Effector CD8-positive, alpha-beta T cell (primary cell): ENCODE measurements around the gene TRIP13.
A peak's percentile ranks its signal among the peaks of the same experiment; 100 is the strongest.
"Not testable (repeated sequence)": the region's sequence is repeated elsewhere in the genome, so short reads cannot be mapped to it uniquely, and the experiment has no call there.

ENCODE experiments used
- DNase-seq: peaks from one replicate; lab custom pipeline; 2025; lab: John Stamatoyannopoulos, UW

The TRIP13 gene

GRCh38 chr5:891117-891836 is 1.4 kb upstream of the TRIP13 start:
- DNase-seq = no peak

DNA sequence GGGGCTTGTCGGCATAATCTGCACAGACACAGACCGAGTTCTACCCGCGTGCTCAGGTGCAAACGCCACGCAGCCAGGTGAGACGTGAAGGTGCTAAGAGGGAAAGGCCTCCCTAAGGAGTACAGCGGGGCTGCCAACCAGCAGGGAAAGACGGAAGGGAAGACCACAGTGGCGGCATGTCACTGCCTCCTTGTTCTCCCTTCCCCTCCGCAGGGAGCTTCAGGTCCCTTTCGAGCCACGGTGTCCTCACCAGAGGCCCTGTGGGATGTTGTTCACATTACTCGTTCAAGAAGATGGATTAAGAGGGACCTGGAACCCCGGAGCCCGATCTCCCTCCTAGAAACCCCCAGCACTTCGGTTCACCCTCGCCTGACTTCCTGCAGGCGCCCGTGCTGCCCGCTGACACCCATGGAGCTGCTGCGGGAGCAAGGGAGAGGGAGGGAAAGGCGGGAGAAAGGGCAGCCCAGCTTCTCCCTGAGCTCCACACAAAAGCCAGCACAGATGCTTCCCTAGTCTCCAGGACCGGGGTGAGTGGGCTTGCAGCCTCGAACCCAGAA is 769 bp upstream of the TRIP13 start:
- DNase-seq = no peak

DNA sequence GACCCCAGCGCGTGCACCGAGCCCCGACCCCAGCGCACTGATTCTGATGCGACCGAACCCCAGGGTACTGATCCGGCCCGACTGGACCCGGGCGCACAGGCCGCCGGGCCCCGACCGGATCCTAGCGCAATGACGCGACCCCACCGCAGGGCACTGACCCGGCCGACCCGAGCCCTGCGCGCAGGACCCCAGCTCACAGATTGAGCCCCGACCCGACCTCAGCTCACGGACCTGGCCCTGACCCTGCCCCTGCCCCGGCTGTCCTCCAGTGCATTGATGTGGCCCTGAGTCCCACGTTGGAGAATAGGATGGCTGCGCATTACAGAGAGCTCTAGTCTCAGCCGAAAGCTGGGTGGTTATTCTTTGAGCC is 438 bp downstream of the TRIP13 start:
- no peak for DNase-seq

DNA sequence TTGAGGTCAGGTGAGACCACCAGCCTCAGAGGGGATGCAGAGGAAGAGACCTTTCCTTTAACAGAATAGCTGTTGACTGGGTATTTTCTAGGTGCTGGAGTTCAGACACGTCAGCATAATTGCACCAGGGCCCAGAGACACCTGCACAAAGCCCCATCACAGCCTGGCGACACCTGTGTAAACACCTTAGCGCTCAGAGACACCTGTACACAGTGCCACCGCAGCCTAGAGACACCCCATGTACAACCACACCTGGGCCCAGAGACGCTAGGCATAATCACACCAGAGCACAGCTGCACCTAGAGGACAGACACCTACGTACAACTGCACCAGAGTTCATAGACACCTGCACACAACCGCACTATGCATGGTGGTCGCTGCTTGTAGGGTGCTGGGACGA is 1.0 kb downstream of the TRIP13 start:
- DNase-seq = no peak

DNA sequence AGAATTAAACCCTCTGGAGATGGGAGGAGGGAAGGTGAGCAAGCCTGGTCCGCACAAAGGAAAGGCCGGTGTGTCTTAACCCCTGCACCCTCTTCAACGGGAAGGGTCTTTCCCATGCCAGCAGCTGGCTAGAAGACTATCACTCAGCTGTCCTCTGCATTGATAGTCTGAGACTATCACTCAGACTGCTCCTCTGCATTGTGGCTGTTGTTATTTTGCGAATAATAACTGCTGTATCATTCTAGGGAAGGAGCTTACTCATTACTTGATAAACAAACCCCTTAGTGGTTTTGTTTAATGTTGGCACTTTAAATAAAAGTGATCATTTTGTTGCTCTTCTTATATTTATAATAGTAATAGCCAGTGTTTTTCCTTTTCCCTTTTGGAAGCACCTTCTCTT is 8.1 kb downstream of the TRIP13 start:
- no peak for DNase-seq

- no peak for DNase-seq
These were observed 9.6 kb downstream of the TRIP13 start for GRCh38 chr5:902129-902916.

GRCh38 chr5:903756-904096 is 11.0 kb downstream of the TRIP13 start:
- no peak for DNase-seq

- no peak for DNase-seq
These were observed 12.5 kb downstream of the TRIP13 start for GRCh38 chr5:905139-905642.

DNA sequence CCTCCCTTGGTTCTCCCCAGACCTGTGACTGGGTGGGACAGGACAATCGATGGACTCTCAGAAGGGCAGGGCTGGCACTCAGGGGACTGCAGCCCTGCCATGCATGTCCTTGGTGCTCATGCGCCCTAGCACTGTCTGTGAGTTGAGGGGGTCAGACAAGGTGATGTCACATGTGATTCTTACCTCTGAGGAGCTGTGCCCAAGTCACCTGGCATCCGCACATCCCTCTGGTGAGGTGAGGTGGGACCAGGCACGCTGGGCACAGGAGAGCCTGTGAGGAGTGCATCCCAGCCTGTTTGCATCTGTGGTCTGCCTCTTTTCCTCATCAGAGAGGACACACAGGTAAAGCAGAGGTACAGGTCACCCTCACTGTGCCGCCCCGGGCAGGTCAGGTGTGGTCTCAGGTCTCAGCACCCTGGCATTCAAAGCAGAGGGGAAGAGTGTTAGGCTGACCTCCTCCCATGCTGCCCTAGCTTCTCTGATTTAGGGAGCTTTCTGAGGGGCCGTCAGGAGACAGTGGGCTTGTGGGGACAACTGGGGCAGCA is 14.8 kb downstream of the TRIP13 start:
- no peak for DNase-seq

DNA sequence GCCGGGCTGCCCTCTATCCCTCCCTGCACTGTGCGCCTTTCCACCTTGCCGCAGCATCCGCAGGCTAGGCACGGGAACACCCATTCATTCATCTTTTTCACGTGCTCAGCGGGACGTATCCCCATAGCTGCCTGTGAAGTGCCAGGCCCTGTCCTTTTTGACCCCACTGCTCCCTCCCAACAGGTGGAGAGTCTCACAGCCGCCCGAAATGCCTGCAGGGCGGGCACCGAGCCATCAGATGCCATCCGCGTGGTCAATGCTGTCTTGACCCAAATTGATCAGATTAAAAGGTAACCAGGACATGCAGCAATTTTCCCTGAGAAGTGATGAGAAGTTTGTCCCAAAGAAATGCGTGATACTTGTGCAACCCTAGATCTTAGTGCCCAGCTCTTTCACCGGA is 15.5 kb downstream of the TRIP13 start:
- no peak for DNase-seq

DNA sequence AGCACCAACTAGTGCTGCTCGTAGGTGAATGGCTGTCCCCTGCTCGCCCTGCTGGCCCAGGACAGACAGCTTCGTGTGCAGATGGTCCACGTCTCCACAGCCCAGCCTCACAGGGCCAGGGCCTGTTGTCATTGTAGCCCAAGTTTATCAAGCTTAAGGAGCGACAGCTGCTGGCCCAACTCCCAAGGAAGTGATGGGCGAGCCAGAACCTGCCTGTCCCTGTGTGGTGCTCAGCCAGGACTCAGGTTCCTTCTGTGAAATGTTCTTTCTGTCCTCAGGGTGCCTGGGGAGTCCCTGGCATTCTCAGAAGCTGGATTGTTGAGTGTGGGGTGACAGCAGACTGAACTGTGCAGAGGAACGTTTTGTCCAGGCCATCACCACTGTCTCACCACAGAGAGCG is 16.4 kb downstream of the TRIP13 start:
- no peak for DNase-seq

GRCh38 chr5:909994-910768 is 17.5 kb downstream of the TRIP13 start:
- no peak for DNase-seq

- no peak for DNase-seq
These were observed 18.1 kb downstream of the TRIP13 start for GRCh38 chr5:910769-911160.

DNA sequence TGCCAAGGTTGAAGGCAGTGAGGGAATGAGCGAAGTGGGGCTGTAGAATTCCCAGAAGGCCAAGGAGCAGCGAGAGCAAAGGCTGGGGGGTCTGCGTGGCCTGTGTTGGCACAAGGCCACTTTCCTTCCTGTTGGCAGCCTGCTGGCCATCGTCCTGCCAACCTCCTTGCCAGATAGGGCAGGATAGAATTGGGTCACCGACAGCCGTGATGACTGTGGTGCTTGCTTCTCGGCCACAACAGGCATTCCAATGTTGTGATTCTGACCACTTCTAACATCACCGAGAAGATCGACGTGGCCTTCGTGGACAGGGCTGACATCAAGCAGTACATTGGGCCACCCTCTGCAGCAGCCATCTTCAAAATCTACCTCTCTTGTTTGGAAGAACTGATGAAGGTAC is 18.9 kb downstream of the TRIP13 start:
- DNase-seq = no peak

DNA sequence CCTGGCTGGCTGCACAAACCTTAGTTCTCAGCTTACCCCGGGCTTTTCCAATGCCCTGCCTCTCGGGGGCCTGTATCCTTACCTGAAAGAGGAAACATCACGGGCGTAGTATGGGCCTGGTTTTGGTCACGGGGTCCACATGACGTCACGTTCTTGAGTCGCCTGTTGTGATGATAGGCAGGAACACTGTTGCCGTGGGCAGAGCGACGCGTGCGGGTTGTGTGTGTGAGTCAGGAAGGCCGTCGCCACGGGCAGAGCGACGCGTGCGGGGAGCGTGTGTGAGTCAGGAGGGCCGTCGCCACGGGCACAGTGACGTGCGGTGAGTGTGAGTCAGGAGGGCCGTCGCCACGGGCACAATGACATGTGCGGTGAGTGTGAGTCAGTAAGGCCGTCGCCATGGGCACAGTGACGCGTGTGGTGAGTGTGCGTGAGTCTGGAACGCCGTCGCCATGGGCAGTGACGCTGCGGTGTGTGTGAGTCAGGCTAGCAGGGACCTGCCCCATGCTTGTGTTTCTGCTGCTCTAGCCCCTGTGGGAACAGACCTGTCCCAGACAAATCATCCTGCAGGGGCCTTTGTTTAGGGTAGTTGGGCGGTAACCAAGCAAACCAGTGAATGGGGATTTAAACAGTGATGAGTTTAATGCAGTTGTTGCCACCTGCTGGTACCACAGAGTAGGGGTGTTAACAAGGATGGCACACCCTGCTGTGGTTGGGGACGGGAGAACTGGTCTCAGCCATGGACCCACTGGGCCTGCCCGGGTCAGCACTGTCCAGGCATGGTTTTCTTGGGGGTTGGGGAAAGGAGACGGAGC is 19.8 kb downstream of the TRIP13 start:
- DNase-seq = peak; percentile 17

GRCh38 chr5:914174-914573 is 21.5 kb downstream of the TRIP13 start:
- no peak for DNase-seq

- no peak for DNase-seq
These were observed 21.9 kb downstream of the TRIP13 start for GRCh38 chr5:914612-915011.

- DNase-seq = not testable (repeated sequence)
These were observed 22.7 kb downstream of the TRIP13 start for GRCh38 chr5:915346-915745.

- no peak for DNase-seq
These were observed 23.3 kb downstream of the TRIP13 start for GRCh38 chr5:915946-916345.

- no peak for DNase-seq
These were observed 24.0 kb downstream of the TRIP13 start for GRCh38 chr5:916441-917293.
